Ascending aorta (tissue), 2 donors: Measurements from ENCODE around the gene SH2B2. TPM values are rescaled to one million over a fixed set of nuclear protein-coding genes. Genes with fewer than 3 reads are reported as not detected.

Experiments
- DNase-seq, 2 donors: peaks; one replicate each; pipeline ENCODE4 v3.0.0-alpha.2; 2019; ENCODE audit warnings: low spot score in 2 of 2
- H3K27ac ChIP-seq, 2 donors: fragments of 200-600 bp; sonication (generic); one replicate each; pipeline ENCODE4 v1.5.1; 2016 to 2017; ENCODE audit warnings: mild to moderate bottlenecking in 1 of 2
- H3K27me3 ChIP-seq: fragments of 200-600 bp; sonication (generic); one replicate; pipeline ENCODE4 v1.5.1; 2017
- H3K36me3 ChIP-seq, 2 donors: fragments of 200-600 bp; sonication (generic); one replicate each; pipeline ENCODE4 v1.5.1; 2016
- H3K4me1 ChIP-seq, 2 donors: fragments of 200-600 bp; sonication (generic); one replicate each; pipeline ENCODE4 v1.5.1; 2016 to 2017; ENCODE audit warnings: mild to moderate bottlenecking in 1 of 2
- H3K4me3 ChIP-seq, 2 donors: fragments of 200-600 bp; sonication (generic); one replicate each; pipeline ENCODE4 v1.5.1; 2016 to 2017; ENCODE audit warnings: mild to moderate bottlenecking in 1 of 2
- H3K9me3 ChIP-seq, 2 donors: fragments of 200-600 bp; sonication (generic); one replicate each; pipeline ENCODE4 v1.5.1; 2016
- CTCF ChIP-seq, 3 experiments: fragments of 200-600 bp in 2 of 3; fragments of 450-650 bp in 1 of 3; sonication (generic) in 2 of 3; IDR thresholded peaks; one replicate each; pipeline ENCODE4 v1.5.1; 2016 to 2019; ENCODE audit warnings: antibody characterized with exemption in 3 of 3, mild to moderate bottlenecking in 1 of 3, moderate library complexity in 1 of 3
- intact Hi-C: fragments of 100-400 bp; cut with DNase I; formaldehyde crosslinking; loops from one replicate; pipeline ENCODE4 v1.15.1; 2023
- total RNA-seq: library from RNA; depleted of rRNA; stranded (reverse); fragments of >200 nt; gene quantifications from one replicate; pipeline ENCODE4 v1.1.0, GENCODE V29; 2016

SH2B2 gene
- total RNA-seq, 1 donor from 2014 or later = 4.2 TPM

- no peaks in the 10 kb centered on the region for H3K27me3 ChIP-seq
- TF ChIP-seq CTCF (IDR thresholded peaks at IDR 0.05) = no peak
- no peak overlapping the region for H3K4me3 ChIP-seq
- intact Hi-C loops = no loop called here
- no peaks in the 10 kb centered on the region for H3K4me1 ChIP-seq
- no peak overlapping the region for H3K27ac ChIP-seq
- H3K9me3 ChIP-seq = no peaks in the 10 kb centered on the region
- peaks cover 1 to 2% of the 10 kb centered on the region in 2 donors for H3K36me3 ChIP-seq
- peak in 1 of 2 donors; percentile 16 for DNase-seq
Observed at GRCh38 chr7:102319671-102320070, 33.0 kb downstream of the SH2B2 start.

GRCh38 chr7:102320181-102320580 is 33.5 kb downstream of the SH2B2 start:
- intact Hi-C loops = no loop called here
- Histone ChIP-seq H3K9me3 (no peaks in the 10 kb centered on the region), H3K4me1 (no peaks in the 10 kb centered on the region), H3K36me3 (peaks cover 0 to 2% of the 10 kb centered on the region in 2 donors), H3K27ac (no peak overlapping the region), H3K4me3 (no peak overlapping the region), H3K27me3 (no peaks in the 10 kb centered on the region)
- DNase-seq = no peak
- no peak for TF ChIP-seq CTCF (IDR thresholded peaks at IDR 0.05)

DNA sequence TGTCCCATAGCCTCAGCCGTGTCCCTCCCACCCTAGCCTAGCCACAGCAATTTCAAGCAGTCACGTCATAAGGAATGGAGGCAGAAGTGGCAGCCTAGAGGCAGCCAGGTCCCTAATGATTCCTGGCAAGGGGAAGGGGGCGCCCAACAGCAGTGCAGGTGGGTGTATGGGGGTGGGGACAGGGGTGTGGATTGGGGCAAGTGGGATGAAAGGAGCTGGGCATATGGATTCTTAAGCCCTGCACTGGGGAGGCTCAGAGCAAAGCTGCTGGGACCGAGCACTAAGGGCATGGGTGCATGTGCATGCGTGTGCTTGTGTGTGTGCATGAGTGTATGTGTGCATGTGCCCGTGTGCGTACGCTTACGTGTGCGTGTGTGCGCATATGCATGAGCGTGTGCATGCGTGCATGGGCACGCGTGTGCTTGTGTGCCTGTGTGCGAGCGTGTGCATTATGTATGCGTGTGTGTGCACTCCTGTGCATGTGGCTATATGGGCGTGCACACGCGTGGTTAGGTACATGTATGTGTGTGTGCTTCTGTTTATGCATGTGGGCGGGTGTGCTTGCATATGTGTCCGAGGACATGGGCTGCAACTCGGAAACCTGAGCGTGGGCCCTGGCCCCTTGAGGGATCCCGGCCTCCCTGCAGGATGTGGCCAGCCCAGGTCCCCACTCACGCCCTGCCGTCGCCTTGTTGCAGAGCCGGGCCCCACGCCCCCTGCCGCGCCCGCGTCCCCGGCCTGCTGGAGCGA is 34.1 kb downstream of the SH2B2 start:
- H3K27ac ChIP-seq = no peak overlapping the region
- H3K9me3 ChIP-seq = no peaks in the 10 kb centered on the region
- peaks cover 0 to 2% of the 10 kb centered on the region in 2 donors for H3K36me3 ChIP-seq
- intact Hi-C loops = no loop called here
- no peaks in the 10 kb centered on the region for H3K27me3 ChIP-seq
- H3K4me1 ChIP-seq = no peaks in the 10 kb centered on the region
- DNase-seq = peak in 1 of 2 donors; percentile 44
- no peak overlapping the region for H3K4me3 ChIP-seq
- no peak for TF ChIP-seq CTCF (IDR thresholded peaks at IDR 0.05)

DNA sequence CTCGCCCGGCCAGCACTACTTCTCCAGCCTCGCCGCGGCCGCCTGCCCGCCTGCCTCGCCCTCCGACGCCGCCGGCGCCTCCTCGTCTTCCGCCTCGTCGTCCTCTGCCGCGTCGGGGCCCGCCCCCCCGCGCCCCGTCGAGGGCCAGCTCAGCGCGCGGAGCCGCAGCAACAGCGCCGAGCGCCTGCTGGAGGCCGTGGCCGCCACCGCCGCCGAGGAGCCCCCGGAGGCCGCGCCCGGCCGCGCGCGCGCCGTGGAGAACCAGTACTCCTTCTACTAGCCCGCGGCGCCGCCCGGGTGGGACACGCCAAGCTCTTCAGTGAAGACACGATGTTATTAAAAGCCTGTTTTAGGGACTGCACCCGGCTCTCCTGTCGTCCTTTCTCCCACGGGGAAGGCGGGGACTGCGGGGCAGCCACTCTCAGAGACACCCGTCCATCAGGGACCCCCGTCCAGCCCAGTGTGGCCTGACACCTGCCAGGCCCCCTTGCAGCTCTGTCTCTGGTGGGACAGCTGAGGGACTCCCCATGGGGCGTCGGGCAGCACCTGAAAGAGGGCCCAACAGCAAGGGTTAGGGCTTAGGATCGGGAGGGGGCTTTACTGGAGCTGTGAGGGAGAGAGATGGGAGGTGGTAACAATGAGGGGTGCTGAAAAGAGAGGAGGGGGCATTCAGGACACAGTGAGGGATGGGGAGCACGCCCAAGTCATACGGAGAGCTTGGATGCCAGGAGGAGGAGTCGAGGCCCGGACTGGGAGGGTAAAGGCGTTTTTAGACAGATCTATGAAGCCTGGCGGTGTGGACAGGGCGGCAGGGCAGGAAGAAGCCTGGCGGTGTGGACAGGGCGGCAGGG is 34.9 kb downstream of the SH2B2 start:
- Histone ChIP-seq H3K27me3 (no peaks in the 10 kb centered on the region), H3K4me3 (no peak overlapping the region), H3K27ac (no peak overlapping the region), H3K36me3 (peaks cover 0 to 2% of the 10 kb centered on the region in 2 donors), H3K4me1 (no peaks in the 10 kb centered on the region), H3K9me3 (no peaks in the 10 kb centered on the region)
- no peak for TF ChIP-seq CTCF (IDR thresholded peaks at IDR 0.05)
- DNase-seq = peak in 1 of 2 donors; percentile 62
- intact Hi-C loops = no loop called here

DNA sequence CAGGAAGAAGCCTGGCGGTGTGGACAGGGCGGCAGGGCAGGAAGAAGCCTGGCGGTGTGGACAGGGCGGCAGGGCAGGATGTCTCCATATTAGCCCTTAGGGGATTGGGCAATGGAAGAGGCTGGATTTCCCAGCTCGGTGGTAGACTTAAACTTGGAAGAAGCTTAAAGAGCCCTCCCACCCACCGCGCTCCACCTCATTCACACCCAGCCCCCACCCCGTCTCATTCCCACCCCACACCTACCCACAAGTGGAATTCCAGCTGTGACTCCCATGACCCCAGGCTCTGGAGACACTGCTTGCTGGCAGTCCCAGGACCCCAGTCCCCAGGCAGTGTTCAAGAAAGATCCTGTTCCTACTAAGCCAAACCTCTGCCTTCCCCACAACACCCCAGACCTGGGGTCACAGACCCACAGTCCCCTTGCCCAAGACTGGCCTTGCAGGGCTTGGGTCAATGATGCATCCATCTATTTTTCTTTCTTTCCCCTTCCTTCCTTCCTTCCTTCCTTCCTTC is 35.6 kb downstream of the SH2B2 start:
- intact Hi-C loops = no loop called here
- Histone ChIP-seq H3K9me3 (no peaks in the 10 kb centered on the region), H3K4me1 (no peaks in the 10 kb centered on the region), H3K4me3 (no peak overlapping the region), H3K36me3 (peaks cover 0 to 2% of the 10 kb centered on the region in 2 donors), H3K27ac (no peak overlapping the region), H3K27me3 (no peaks in the 10 kb centered on the region)
- peak in 1 of 2 donors; percentile 25 for DNase-seq
- TF ChIP-seq CTCF (IDR thresholded peaks at IDR 0.05) = no peak
